DMS79 (cell line): ENCODE measurements around the gene SETX.
"Not testable (repeated sequence)": the region's sequence is repeated elsewhere in the genome, so short reads cannot be mapped to it uniquely, and the experiment has no call there.

Experiments
- DNase-seq: peaks from one replicate; lab custom pipeline; 2025; lab: John Stamatoyannopoulos, UW

Gene SETX

GRCh38 chr9:132287256-132287760 lies 67.5 kb downstream of the SETX start:
- peak; percentile 38 for DNase-seq

- no peak for DNase-seq
These were observed 70.9 kb downstream of the SETX start for GRCh38 chr9:132283863-132284262.

GRCh38 chr9:132283165-132283564 lies 71.6 kb downstream of the SETX start:
- no peak for DNase-seq

- no peak for DNase-seq
These were observed 79.9 kb downstream of the SETX start for GRCh38 chr9:132274861-132275260.

GRCh38 chr9:132269704-132270516 lies 84.9 kb downstream of the SETX start:
- DNase-seq: not testable (repeated sequence)

- DNase-seq: peak; percentile 45
These were observed 85.9 kb downstream of the SETX start for GRCh38 chr9:132268725-132269352.

- no peak for DNase-seq
These were observed 87.1 kb downstream of the SETX start for GRCh38 chr9:132267660-132268059.

GRCh38 chr9:132266017-132266416 lies 88.8 kb downstream of the SETX start:
- DNase-seq: no peak

- peak; percentile 49 for DNase-seq
These were observed 93.9 kb downstream of the SETX start for GRCh38 chr9:132260846-132261245.

GRCh38 chr9:132250324-132251262 lies 104.2 kb downstream of the SETX start:
- DNase-seq: no peak

GRCh38 chr9:132249690-132250089 lies 105.1 kb downstream of the SETX start:
- no peak for DNase-seq

- DNase-seq: peak; percentile 89
These were observed 105.7 kb downstream of the SETX start for GRCh38 chr9:132249123-132249522.

- no peak for DNase-seq
These were observed 106.8 kb downstream of the SETX start for GRCh38 chr9:132247942-132248341.

- no peak for DNase-seq
These were observed 109.3 kb downstream of the SETX start for GRCh38 chr9:132245465-132245864.

- DNase-seq: no peak
These were observed 110.0 kb downstream of the SETX start for GRCh38 chr9:132244582-132245455.

GRCh38 chr9:132243156-132244074 lies 111.4 kb downstream of the SETX start:
- DNase-seq: no peak

- no peak for DNase-seq
These were observed 112.1 kb downstream of the SETX start for GRCh38 chr9:132242621-132243155.

- no peak for DNase-seq
These were observed 112.8 kb downstream of the SETX start for GRCh38 chr9:132241840-132242620.

GRCh38 chr9:132241483-132241839 lies 113.3 kb downstream of the SETX start:
- no peak for DNase-seq
